Measurements from ENCODE around the gene TPST1. TPM values are rescaled to one million over a fixed set of nuclear protein-coding genes. Genes with fewer than 3 reads are reported as not detected.
"Not testable (repeated sequence)": the region's sequence is repeated elsewhere in the genome, so short reads cannot be mapped to it uniquely, and the experiment has no call there.

TPST1 gene
- total RNA-seq (1 to 10 TPM; 2.7 to 7.3 (median 4.7) TPM), polyA plus RNA-seq (1 to 10 TPM; 2.0 to 5.7 TPM)
- long read RNA-seq, donor 1, transcript TPST1-201 (6 exons, 2,116 nt): major isoform, 6 of 7 reads
- long read RNA-seq, donor 1, partial matches to known transcripts: 1 of 7 reads
- long read RNA-seq, donor 1, other reads (novel, unspliced or antisense): 0 of 7 reads
- long read RNA-seq, donor 2, partial matches to known transcripts: 2 of 5 reads
- long read RNA-seq, donor 2, other reads (novel, unspliced or antisense): 1 of 5 reads
- long read RNA-seq, donor 3, transcript TPST1-201 (6 exons, 2,116 nt): major isoform, 8 of 9 reads
- long read RNA-seq, donor 3, partial matches to known transcripts: 1 of 9 reads
- long read RNA-seq, donor 3, other reads (novel, unspliced or antisense): 0 of 9 reads

DNA sequence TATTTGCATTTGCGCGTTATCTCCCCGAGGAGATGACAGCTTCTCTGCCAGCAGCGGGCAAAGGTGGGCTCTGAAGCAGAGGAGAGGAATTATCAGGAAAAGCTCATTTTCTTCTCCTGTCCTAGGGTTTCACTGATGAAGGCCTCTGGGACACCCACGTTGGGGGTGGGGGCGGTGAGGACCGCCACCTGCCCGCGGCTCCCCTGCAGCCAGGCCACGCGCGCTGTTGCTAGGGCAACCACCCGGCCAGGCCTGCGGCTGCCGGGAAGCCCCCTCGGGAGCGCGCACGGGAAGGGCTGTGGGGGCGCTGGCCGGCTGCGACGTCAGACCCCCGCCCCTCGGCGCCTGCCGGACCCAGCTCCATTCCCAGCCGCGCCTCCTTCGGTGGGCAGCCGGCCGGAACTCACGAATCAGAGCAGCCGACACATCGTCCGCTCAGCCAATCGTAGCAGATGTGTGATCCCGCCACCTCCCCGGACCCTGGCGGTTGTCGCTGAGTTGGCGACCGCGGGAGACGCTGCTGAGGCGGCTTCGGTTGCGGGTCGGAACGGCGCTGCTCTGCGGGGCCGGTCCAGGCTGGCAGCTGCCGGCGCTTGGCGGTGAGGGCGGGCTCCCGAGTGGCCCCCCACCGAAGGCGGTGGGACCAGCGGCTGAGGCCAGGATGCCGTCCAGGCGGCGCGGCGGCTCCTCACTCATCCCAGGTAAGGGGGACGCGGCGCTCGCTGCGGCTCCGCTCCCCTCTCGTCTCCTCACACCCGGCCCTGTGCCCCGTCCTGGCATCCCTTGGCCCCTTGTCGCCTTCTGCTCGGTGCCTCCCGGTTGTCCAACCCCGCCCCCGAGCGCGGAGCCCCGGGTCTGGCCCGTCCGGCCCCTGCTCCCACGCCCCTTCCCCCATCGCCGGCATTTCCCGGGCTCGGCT is at the start of gene TPST1:
TPST1 (plus strand) TSS at position 513 of the 919 bp plus-strand sequence. CDS start 35,092 bp downstream, outside the sequence.
- TF ChIP-seq, protein P1, sequence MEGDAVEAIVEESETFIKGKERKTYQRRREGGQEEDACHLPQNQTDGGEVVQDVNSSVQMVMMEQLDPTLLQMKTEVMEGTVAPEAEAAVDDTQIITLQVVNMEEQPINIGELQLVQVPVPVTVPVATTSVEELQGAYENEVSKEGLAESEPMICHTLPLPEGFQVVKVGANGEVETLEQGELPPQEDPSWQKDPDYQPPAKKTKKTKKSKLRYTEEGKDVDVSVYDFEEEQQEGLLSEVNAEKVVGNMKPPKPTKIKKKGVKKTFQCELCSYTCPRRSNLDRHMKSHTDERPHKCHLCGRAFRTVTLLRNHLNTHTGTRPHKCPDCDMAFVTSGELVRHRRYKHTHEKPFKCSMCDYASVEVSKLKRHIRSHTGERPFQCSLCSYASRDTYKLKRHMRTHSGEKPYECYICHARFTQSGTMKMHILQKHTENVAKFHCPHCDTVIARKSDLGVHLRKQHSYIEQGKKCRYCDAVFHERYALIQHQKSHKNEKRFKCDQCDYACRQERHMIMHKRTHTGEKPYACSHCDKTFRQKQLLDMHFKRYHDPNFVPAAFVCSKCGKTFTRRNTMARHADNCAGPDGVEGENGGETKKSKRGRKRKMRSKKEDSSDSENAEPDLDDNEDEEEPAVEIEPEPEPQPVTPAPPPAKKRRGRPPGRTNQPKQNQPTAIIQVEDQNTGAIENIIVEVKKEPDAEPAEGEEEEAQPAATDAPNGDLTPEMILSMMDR (IDR thresholded peaks at IDR 0.05): peak; percentile 39 to 78 (median 61)
- peak within 1 kb of the TSS in 9 of 10 donors; percentile 60 to 90 (median 76) for H3K27ac ChIP-seq
- ATAC-seq: peak; percentile 95 to 98 (median 97)
- H3K36me3 ChIP-seq: no peaks in the 10 kb centered on the region
- intact Hi-C loops (cut with DNase I): loop anchor here in 6 of 10 donors (5.0 to 10.0 kb wide), 4 partner anchors 53 to 207 kb away; no protein-coding TSS in a partner anchor
- peaks cover 0 to 28% (median 11%) of the 10 kb centered on the region in 9 donors for H3K4me1 ChIP-seq
- peaks cover 0 to 17% (median 0%) of the 10 kb centered on the region in 7 donors for H3K27me3 ChIP-seq
- WGBS, 2 donors: 0 to 1% methylated on average over 82 to 90 of the region's 90 CpGs
- peak within 1 kb of the TSS; percentile 69 to 98 (median 92) for H3K4me3 ChIP-seq
- DNase-seq: peak; percentile 87 to 91
- no peaks in the 10 kb centered on the region for H3K9me3 ChIP-seq

DNA sequence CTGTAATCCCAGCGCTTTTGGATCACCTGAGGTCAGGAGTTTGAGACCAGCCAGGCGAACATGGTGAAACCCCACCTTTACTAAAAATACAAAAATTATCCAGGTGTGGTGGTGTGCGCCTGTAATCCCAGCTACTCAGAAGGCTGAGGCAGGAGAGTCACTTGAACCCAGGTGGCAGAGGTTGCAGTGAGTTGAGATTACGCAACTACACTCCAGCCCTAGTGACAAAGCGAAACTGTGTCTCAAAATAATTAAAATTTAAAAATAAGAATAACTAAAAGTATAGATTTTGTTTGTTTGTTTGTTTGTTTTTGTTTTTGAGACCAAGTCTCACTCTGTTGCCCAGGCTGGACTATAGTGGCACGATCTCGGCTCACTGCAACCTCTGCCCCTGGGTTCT is 49.1 kb upstream of the TPST1 start:
- H3K27ac ChIP-seq; intact Hi-C loops (cut with DNase I): not testable (repeated sequence)

DNA sequence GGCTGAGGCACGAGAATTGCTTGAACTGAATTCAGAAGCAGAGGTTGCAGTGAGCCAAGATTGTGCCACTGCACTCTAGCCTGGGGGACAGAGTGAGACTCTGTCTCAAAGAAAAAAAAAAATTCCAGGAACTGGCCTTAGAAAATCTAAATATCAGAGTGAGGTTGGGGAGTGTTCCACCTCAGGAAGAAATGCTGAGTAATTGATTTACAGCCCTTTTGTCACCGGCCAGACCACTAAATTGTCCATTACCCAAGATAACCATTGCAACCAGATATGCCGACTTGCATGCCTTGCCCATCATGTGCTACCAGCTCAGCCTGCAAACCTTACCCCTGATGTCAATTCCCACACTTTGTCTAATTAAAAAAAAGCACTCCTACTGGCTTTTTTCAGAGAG is 48.1 kb upstream of the TPST1 start:
- H3K4me3 ChIP-seq: no peak overlapping the region
- H3K4me1 ChIP-seq: peaks cover 5 to 20% (median 14%) of the 10 kb centered on the region in 9 donors
- peaks cover 0 to 22% (median 9%) of the 10 kb centered on the region in 11 donors for H3K9me3 ChIP-seq
- ATAC-seq: no peak
- TF ChIP-seq, protein P1 (IDR thresholded peaks at IDR 0.05): no peak
- H3K27me3 ChIP-seq: no peaks in the 10 kb centered on the region
- 89 to 90% methylated on average over 3 of the region's 3 CpGs for WGBS, 2 donors
- DNase-seq: no peak
- no peak overlapping the region for H3K27ac ChIP-seq
- peaks cover 0 to 77% (median 15%) of the 10 kb centered on the region in 9 donors for H3K36me3 ChIP-seq
- intact Hi-C loops (cut with DNase I): no loop called here

More for the DNA sequence above, 49.1 kb upstream of the TPST1 start:
- not testable (repeated sequence) for H3K27me3 ChIP-seq, H3K4me3 ChIP-seq, DNase-seq, ATAC-seq
- 98 to 100% methylated on average over 7 of the region's 7 CpGs for WGBS, 2 donors
- Histone ChIP-seq H3K36me3 (peaks cover 0 to 77% (median 15%) of the 10 kb centered on the region in 9 donors), H3K4me1 (peaks cover 13 to 31% (median 23%) of the 10 kb centered on the region in 9 donors), H3K9me3 (peaks cover 0 to 22% (median 9%) of the 10 kb centered on the region in 11 donors)

DNA sequence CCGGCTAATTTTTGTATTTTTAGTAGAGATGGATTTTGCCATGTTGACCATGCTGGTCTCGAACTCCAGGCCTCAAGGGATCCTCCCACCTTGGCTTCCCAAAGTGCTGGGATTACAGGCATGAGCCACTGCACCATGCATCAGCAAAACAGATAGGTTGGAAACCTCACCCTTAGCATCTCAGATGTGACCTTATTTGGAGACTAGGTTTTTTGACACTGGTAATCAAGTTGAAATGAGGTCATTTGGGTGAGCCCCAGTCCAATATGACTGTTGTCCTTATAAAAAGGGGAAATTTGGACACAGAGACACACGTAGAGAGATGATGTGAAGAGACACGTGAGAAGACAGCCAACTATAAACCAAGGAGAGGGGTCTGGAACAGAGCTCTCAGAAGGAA is 42.5 kb upstream of the TPST1 start:
- no peak for ATAC-seq
- 84 to 91% methylated on average over 4 of the region's 4 CpGs for WGBS, 2 donors

More for the DNA sequence above, 42.5 kb upstream of the TPST1 start:
- Histone ChIP-seq H3K27me3 (no peaks in the 10 kb centered on the region), H3K4me1 (no peaks in the 10 kb centered on the region), H3K9me3 (peaks cover 0 to 22% (median 9%) of the 10 kb centered on the region in 11 donors), H3K36me3 (peaks cover 0 to 27% (median 5%) of the 10 kb centered on the region in 9 donors), H3K4me3 (no peak overlapping the region), H3K27ac (no peak overlapping the region)
- TF ChIP-seq, protein P1 (IDR thresholded peaks at IDR 0.05): no peak
- no peak for DNase-seq
- intact Hi-C loops (cut with DNase I): no loop called here
